Skeletal muscle satellite cell (primary cell): Measurements from ENCODE around the gene FBXO41.

ENCODE experiments used
- H3K27me3 ChIP-seq: 2 replicates; pipeline ENCODE4 v1.7.0; 2013; ENCODE audit warnings: low read length; ENCODE audit not compliant: control insufficient read depth, insufficient read depth
- H3K36me3 ChIP-seq: 2 replicates; pipeline ENCODE4 v1.7.0; 2013; ENCODE audit warnings: mild to moderate bottlenecking, control low read depth, low read length; ENCODE audit not compliant: insufficient read depth
- H3K4me1 ChIP-seq: 2 replicates; pipeline ENCODE4 v1.7.0; 2013; ENCODE audit warnings: low read length; ENCODE audit not compliant: control insufficient read depth, insufficient read depth
- H3K4me2 ChIP-seq: 2 replicates; pipeline ENCODE4 v1.7.0; 2013; ENCODE audit warnings: mild to moderate bottlenecking, low read length
- H3K4me3 ChIP-seq: 2 replicates; pipeline ENCODE4 v1.7.0; 2013; ENCODE audit warnings: low read length
- H3K9ac ChIP-seq: 2 replicates; pipeline ENCODE4 v1.7.0; 2013; ENCODE audit warnings: mild to moderate bottlenecking, low read depth, low read length, moderate library complexity
- H3K9me3 ChIP-seq: replicated peaks from 2 replicates; pipeline ENCODE4 v1.7.0; 2013; ENCODE audit warnings: mild to moderate bottlenecking, control low read depth, low read length

The FBXO41 gene

DNA sequence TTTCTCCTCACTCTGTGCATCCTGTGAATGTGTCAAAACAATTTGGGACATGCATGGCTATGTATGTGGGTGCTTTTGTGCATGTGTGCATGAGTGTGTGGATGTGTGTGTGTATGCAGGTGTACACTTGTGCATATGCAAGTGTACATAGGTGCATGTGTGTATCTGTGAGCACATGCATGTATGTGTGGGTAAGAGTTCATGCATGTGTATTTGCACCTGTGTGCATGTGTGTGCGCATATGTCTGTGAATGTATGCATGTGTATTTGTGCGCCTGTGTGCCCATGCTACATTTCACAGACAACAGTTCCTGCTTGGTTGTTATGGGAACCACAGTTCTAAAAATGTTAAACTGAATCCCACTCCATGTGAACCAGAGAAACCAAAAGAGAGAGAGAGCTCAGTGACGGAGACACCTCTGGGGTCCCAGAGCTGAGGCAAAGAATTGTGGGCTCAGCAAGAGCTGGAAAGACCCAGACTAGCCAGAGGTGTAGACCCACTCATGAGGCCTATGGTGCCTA lies 1.9 kb upstream of the FBXO41 start:
- no peaks in the 10 kb centered on the region for H3K9me3 ChIP-seq
- H3K4me2 ChIP-seq = no peak overlapping the region
- H3K27me3 ChIP-seq = peaks cover 65% of the 10 kb centered on the region
- H3K4me1 ChIP-seq = peaks cover 8% of the 10 kb centered on the region
- no peak overlapping the region for H3K9ac ChIP-seq
- no peaks in the 10 kb centered on the region for H3K36me3 ChIP-seq
- no peak overlapping the region for H3K4me3 ChIP-seq

DNA sequence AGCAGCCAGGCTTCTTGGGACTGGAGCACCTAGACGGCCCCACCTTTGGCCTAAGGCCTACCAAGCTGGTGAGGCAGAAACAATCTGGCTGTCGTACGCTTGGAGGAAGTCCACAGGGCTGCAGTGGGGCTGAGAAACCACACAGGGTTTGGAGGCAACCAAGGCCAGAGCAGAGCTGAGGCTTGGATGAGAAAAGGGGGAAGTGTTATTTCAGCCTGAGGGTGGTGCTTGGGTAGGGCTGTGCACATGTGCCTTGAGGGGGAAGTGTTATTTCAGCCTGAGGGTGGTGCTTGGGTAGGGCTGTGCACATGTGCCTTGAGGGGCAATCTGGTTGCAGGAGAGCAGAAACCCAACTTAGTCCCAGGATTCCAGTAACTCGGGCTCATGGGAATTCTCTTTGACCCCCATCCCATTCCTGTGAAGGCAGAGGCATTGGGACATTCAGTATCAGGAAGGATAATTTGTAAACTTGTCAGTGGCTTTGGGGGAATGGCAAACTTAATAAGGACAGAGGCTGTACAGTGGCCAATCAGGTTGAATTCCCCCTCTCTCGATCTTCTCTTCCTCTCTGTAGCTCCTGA lies 971 bp upstream of the FBXO41 start:
- peaks cover 7% of the 10 kb centered on the region for H3K4me1 ChIP-seq
- peaks cover 56% of the 10 kb centered on the region for H3K27me3 ChIP-seq
- no peak overlapping the region for H3K4me3 ChIP-seq
- H3K9ac ChIP-seq = no peak overlapping the region
- no peaks in the 10 kb centered on the region for H3K36me3 ChIP-seq
- H3K9me3 ChIP-seq = no peaks in the 10 kb centered on the region
- H3K4me2 ChIP-seq = peak overlapping the region; percentile 98

DNA sequence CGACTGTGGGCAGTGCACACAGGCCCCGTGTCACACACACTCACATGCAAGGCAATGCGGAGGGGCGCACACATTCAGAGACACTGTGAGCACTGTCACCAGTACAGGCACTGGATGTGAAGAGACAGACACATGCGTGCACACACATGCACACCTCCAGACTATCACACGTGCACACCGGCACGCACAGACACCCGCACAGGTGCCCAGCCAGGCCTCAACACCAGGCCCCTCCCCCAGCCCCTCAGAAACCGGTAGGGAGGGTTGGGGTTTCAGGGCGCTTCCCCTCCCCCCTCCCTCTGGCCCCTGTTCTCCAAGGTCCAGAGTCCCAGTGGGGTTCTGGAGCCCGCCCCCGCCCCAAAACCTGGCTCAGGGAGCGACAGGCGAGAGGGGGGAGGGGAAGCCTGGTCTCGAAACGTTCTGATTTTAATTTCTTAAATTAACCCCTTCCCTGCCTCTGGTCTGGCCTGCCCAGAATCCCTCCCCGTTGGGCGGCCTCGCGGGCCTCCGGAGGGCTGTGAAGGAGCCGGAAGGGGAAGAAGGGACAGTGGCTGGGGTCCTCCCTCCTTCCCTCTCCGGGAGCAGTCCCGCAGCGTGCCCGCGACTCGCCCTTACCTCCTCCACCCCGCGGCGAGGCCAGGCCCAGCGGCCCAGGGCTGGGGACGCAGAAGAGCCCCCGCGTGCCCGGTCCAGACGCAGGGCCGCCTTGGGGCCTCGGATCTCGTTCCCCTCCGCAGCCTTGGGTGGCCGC lies 558 bp downstream of the FBXO41 start:
- H3K36me3 ChIP-seq = no peaks in the 10 kb centered on the region
- peaks cover 46% of the 10 kb centered on the region for H3K27me3 ChIP-seq
- peak overlapping the region; percentile 79 for H3K4me3 ChIP-seq
- H3K9me3 ChIP-seq = no peaks in the 10 kb centered on the region
- peaks cover 7% of the 10 kb centered on the region for H3K4me1 ChIP-seq
- peak overlapping the region; percentile 98 for H3K4me2 ChIP-seq
- H3K9ac ChIP-seq = peak overlapping the region; percentile 75

DNA sequence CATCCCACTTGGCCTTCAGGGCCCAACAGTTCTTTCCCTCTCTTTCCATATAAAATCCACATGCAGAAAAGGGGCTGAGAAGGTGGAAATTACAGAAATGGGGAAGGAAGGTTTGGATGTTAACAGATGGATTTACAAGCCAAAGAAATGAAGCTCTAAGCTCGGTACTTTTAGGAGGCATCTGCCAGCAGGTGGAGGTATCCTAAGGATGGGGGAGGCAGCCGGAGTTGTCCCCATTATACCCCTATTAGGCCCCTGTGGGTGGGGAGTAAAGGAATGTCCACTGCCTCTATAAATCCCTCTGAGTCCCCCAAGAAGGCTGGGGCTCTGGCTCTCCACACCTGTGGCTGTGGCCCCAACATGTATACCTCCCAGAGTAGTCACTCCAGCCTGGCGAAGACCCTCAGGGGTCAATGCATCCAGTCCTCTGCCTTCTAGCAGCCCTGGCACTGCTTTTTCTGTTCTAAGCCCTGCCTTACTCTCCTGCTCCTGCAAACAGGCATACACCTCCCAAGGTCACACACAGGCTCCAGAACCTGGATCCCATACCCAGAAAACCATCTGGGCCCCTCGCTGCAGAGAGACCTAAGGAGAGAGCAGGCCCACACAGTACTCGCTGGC lies 1.2 kb downstream of the FBXO41 start:
- H3K4me1 ChIP-seq = peaks cover 7% of the 10 kb centered on the region
- peaks cover 43% of the 10 kb centered on the region for H3K27me3 ChIP-seq
- H3K4me2 ChIP-seq = peak overlapping the region; percentile 98
- H3K36me3 ChIP-seq = no peaks in the 10 kb centered on the region
- H3K4me3 ChIP-seq = peak overlapping the region; percentile 79
- no peak overlapping the region for H3K9ac ChIP-seq
- no peaks in the 10 kb centered on the region for H3K9me3 ChIP-seq

DNA sequence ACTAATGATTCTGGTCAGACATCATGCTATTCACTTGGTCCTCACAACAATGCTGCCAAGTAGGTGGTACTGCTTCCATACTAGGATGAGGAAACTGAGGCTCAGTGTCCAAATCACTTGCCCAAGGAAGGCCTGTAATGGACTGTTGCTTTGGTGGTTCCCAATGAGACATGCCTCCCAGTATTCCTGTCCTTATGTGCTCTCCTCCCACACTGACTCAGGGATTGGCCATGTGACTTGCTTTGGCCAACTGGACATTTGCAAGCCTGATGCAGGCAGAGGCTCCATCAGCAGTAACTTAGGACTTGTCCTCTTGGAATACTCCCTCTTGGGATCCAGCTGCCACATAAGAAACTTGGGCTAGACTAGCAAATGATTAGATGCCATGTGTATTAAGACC lies 3.0 kb downstream of the FBXO41 start:
- no peak overlapping the region for H3K4me2 ChIP-seq

DNA sequence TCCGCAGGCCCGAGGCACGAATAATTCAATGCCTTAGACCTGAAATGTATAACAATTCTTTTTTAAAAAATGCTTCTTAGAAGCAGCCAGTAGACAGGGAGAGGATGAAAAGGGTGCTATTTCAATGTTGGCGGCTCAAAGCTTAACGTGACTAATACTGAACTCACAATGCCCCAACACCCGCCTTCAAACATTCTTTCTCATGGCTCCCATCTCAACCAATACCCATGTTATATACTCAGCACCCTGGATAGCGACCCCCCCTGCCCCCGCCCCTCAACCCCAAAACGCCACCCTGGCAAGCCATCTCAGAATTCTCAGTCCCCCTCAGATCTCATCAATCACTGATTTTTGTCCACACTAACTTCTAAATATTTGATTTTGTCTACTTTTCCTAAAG lies 4.4 kb downstream of the FBXO41 start:
- H3K9ac ChIP-seq = no peak overlapping the region
- no peaks in the 10 kb centered on the region for H3K36me3 ChIP-seq
- H3K4me1 ChIP-seq = peaks cover 5% of the 10 kb centered on the region
- H3K9me3 ChIP-seq = no peaks in the 10 kb centered on the region
- no peak overlapping the region for H3K4me3 ChIP-seq
- H3K4me2 ChIP-seq = no peak overlapping the region
- H3K27me3 ChIP-seq = peaks cover 15% of the 10 kb centered on the region

More for the DNA sequence above, 3.0 kb downstream of the FBXO41 start:
- Histone ChIP-seq H3K9ac (no peak overlapping the region), H3K9me3 (no peaks in the 10 kb centered on the region), H3K4me1 (peaks cover 7% of the 10 kb centered on the region), H3K27me3 (peaks cover 29% of the 10 kb centered on the region), H3K36me3 (no peaks in the 10 kb centered on the region), H3K4me3 (no peak overlapping the region)

DNA sequence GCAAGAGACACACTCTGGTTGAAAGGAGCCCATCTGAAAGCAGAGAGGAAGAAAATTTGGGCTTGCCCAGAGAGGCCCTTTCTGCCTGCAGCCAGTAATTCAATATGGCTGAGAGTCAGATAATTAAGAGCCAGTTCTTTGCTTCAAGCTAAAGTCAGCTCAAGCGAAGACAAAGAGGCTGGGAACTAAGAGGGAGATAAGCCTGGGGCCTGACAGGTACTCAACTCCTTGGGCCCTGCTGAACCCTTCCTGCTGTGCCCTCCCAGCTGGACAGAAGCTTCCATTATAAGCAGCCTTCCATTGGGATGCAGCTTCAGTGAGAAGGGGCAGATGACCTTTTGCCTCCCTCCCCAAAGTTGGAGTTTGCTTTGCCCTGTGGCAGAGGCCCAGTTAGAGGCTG lies 12.0 kb downstream of the FBXO41 start:
- Histone ChIP-seq H3K4me1 (peaks cover 9% of the 10 kb centered on the region), H3K27me3 (peaks cover 37% of the 10 kb centered on the region), H3K4me3 (no peak overlapping the region), H3K36me3 (no peaks in the 10 kb centered on the region), H3K9me3 (no peaks in the 10 kb centered on the region), H3K9ac (no peak overlapping the region), H3K4me2 (no peak overlapping the region)

DNA sequence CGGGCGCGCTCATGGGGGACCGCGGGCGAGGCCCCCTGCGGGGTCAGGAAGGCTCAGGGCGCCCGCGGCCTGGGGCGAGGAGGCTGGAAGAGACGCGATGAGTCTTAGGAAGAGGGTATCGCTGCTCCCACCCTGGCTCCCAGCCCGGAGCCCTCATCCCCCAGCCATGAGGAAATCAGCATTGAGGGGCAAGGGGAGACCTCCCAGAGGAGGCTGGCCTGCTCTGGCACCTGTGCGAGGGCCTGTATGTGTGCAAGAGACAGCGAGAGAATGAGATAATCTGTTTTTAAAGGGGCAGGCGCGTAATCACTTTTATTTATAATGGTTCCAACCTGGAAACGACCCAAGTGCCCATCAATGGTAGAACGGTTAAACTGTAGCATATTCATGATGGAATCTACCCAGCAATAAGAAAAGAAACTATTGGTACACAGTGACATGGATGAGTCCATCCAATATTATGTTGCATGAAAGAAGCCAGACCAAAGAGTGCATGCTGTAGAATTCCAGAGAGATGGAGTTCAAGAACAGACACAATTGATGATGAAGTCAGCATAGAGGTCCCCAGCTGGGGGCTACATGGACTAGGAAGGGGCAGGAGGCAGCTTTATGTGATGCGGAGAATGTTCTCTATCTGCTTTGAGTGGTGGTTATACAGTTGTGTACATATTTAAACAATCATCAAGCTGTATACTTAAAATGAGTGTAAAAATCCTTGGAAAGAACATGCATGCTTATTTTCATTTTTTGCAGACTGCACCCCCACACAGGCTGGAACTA lies 14.4 kb downstream of the FBXO41 start:
- Histone ChIP-seq H3K36me3 (no peaks in the 10 kb centered on the region), H3K4me1 (peaks cover 18% of the 10 kb centered on the region), H3K9ac (no peak overlapping the region), H3K27me3 (peaks cover 42% of the 10 kb centered on the region), H3K4me2 (peak overlapping the region; percentile 74), H3K4me3 (no peak overlapping the region), H3K9me3 (no peaks in the 10 kb centered on the region)

DNA sequence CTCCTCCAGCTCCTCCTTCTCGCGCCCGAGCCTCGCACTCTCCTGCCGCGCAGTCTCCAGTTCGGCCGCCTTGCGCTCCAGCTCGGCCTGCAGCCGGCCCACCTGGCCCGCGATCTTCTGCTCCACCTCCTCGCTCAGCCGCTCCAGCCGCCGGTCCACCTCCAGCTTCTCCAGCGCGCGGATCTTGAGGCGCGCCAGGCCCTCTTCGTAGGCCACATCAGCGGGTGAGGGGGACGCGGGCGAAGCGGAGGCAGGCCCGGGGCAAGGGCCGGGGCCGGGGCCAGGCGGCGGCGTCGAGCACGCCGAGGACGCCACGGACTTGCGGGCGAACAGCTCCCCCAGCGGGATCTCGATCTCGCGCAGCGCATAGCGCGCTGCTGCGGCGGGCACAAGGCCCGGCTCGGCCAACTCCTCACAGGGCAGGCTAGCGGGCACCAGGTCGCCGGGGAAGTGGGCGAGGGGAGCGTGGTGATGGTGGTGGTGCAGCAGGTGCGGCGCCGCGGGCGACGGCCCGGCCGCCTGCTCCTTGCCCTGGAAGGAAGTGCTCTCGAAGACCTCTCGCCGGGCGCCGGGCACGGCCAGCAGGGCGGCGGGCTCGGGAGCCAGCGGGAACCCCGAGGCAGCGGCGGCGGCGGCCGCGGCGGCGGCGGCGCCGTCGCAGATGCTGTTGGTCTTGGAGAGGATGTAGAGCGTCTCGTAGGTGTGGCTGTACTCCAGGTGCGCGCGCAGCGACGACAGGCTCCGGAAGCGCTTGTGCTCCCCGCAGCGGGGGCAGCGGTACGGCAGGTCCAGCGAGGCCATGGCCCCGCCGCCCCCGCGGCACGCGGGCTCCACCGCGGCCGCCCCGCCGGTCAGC lies 15.2 kb downstream of the FBXO41 start:
- peak overlapping the region; percentile 43 for H3K4me3 ChIP-seq
- H3K4me1 ChIP-seq = peaks cover 18% of the 10 kb centered on the region
- H3K36me3 ChIP-seq = no peaks in the 10 kb centered on the region
- H3K9me3 ChIP-seq = no peaks in the 10 kb centered on the region
- no peak overlapping the region for H3K9ac ChIP-seq
- H3K27me3 ChIP-seq = peaks cover 42% of the 10 kb centered on the region
- peak overlapping the region; percentile 74 for H3K4me2 ChIP-seq

DNA sequence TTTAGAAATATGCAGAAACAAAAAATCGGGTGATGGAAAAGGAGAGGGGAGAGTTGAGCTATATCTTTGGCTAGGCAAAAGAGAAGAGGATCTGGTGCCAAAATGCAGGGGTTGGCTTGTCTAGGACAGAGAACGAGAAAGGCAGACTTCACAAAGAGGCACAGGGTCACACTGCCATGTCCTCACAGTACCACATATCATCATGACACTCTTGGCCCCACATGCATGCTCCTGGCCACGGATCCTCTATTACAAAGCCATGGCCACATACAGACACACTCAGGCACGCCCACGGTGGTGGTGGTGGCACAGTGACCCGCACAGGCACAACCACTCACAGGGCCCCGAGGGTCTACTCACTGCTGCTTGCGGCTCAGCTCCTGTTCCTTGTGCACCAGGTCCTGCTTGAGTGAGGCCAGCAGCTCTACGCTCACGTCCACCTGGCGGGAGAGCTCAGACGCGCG lies 15.9 kb downstream of the FBXO41 start:
- H3K9ac ChIP-seq = no peak overlapping the region
- peaks cover 18% of the 10 kb centered on the region for H3K4me1 ChIP-seq
- peaks cover 42% of the 10 kb centered on the region for H3K27me3 ChIP-seq
- no peaks in the 10 kb centered on the region for H3K36me3 ChIP-seq
- peak overlapping the region; percentile 74 for H3K4me2 ChIP-seq
- no peaks in the 10 kb centered on the region for H3K9me3 ChIP-seq
- peak overlapping the region; percentile 3 for H3K4me3 ChIP-seq
